HCT116 (cell line): ENCODE data around the gene NIN.

Experiments used
- CEBPB ChIP-seq: IDR thresholded peaks from 2 replicates; pipeline ENCODE4 v1.6.1; 2012; ENCODE audit warnings: low read depth
- CTCF ChIP-seq, 3 experiments: fragments of 200-600 bp in 1 of 3; sonication (generic) in 1 of 3; IDR thresholded peaks in 2 of 3; conservative IDR thresholded peaks in 1 of 3; 2 replicates each; pipeline ENCODE4 v1.5.1; 2012 to 2017; ENCODE audit warnings: low read depth in 2 of 3, low read length in 2 of 3, antibody characterized with exemption in 1 of 3, borderline replicate concordance in 1 of 3, control low read depth in 1 of 3, mild to moderate bottlenecking in 1 of 3, mixed read lengths in 1 of 3, mixed run types in 1 of 3, moderate library complexity in 1 of 3; ENCODE audit not compliant: insufficient read depth in 1 of 3
- EZH2 ChIP-seq: fragments of 200-600 bp; sonication (generic); IDR thresholded peaks from 2 replicates; pipeline ENCODE4 v1.6.1; 2017; ENCODE audit warnings: antibody characterized with exemption, mixed run types
- EZH2phosphoT487 ChIP-seq: fragments of 200-600 bp; IDR thresholded peaks from 2 replicates; pipeline ENCODE4 v1.6.1; 2018; ENCODE audit warnings: antibody characterized with exemption, borderline replicate concordance
- POLR2A ChIP-seq: IDR thresholded peaks from 2 replicates; pipeline ENCODE4 v1.7.0; 2011; ENCODE audit warnings: borderline replicate concordance; ENCODE audit not compliant: insufficient read depth, insufficient read length; ENCODE audit errors: extremely low read depth
- POLR2AphosphoS5 ChIP-seq: IDR thresholded peaks from 2 replicates; pipeline ENCODE4 v1.6.1; 2011; ENCODE audit warnings: mild to moderate bottlenecking, low read depth, low read length, moderate library complexity
- TF ChIP-seq, protein P1 (sequence below): IDR thresholded peaks from 2 replicates; pipeline ENCODE4 v1.6.1; 2012

DNA sequence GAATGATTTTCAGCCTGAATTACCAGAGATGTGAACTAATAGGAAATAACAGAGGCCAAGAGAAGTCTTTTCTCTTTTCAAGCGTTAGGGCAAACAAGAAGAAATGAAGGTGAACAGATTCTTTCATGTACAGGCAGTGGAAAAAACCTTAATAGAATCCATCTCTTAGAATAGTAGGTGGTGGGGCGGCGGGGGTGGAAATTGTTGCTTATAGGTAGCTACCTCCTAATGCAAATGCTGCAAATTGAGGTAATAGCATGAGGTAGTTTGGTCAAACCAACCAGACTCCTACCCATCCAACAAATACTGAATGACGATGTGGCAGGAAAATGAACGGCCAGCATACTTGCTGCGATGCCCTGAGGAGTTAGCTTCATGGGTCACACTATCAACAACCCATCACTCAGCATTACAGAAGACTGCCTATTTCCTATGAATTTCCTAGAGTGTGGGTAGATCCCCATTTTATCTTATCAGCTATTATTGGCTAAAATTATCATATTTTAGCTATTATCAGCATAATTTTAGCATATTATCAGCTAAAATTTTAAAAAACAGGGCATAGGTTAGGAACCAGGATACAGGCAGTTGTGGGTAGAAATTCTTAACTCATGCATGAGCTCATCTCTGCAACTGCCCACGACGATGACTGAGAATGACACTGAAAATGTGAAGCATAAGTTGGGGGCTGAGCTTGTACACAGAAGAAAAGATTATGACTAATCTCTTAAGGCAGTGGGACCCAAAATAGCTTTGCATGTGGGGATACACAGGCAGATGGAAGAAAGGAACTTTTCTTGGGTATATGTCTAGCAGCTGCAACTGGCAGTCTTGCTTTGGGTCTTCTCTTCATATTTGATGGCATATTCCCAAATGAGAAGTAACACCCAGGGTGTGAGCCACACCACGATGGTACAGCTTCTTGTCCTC lies 68.7 kb downstream of the NIN start:
- no peak for TF ChIP-seq CTCF (IDR thresholded peaks at IDR 0.05 in 2 of 3, conservative IDR thresholded peaks at IDR 0.05 in 1 of 3; ENCODE audit: borderline replicate concordance in 1 of 3, insufficient read depth in 1 of 3, low read depth in 2 of 3, low read length in 2 of 3)
- no peak for TF ChIP-seq EZH2phosphoT487
- TF ChIP-seq EZH2: no peak
- TF ChIP-seq CEBPB: no peak
- no peak for TF ChIP-seq POLR2A
- TF ChIP-seq, protein P1, sequence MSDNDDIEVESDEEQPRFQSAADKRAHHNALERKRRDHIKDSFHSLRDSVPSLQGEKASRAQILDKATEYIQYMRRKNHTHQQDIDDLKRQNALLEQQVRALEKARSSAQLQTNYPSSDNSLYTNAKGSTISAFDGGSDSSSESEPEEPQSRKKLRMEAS: no peak
- TF ChIP-seq POLR2AphosphoS5: no peak
